ENCODE results near the gene ZNF827. TPM values are rescaled to one million over a fixed set of nuclear protein-coding genes. Genes with fewer than 3 reads are reported as not detected.

ZNF827 gene
- total RNA-seq, 1 donor from 2014 or later = 14.1 TPM

DNA sequence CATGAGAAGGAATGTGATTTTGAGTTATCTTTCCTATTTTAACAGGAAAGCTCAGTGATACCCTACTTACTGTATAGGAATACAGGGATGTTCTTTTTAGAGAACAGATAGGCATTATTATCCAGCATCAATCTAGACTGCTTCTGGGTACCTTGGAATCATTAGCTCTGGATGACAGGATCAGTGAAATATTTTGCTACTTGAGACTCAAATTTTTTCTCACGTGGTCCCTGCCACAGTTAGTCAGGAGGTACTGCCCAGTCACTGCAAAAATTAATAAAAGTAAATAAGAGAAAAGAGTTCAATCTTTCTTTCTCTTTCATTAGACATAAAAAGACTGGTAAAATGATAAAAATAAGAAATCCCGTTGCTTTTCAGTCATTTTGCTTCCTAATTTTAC lies 5.5 kb downstream of the ZNF827 start:
- TF ChIP-seq, protein P1, sequence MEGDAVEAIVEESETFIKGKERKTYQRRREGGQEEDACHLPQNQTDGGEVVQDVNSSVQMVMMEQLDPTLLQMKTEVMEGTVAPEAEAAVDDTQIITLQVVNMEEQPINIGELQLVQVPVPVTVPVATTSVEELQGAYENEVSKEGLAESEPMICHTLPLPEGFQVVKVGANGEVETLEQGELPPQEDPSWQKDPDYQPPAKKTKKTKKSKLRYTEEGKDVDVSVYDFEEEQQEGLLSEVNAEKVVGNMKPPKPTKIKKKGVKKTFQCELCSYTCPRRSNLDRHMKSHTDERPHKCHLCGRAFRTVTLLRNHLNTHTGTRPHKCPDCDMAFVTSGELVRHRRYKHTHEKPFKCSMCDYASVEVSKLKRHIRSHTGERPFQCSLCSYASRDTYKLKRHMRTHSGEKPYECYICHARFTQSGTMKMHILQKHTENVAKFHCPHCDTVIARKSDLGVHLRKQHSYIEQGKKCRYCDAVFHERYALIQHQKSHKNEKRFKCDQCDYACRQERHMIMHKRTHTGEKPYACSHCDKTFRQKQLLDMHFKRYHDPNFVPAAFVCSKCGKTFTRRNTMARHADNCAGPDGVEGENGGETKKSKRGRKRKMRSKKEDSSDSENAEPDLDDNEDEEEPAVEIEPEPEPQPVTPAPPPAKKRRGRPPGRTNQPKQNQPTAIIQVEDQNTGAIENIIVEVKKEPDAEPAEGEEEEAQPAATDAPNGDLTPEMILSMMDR (conservative IDR thresholded peaks at IDR 0.05; ENCODE audit: low read depth, low read length) = no peak
- DNase-seq (ENCODE audit: low read depth) = no peak
- H3K4me3 ChIP-seq (ENCODE audit: low read depth, low read length) = no peak overlapping the region

DNA sequence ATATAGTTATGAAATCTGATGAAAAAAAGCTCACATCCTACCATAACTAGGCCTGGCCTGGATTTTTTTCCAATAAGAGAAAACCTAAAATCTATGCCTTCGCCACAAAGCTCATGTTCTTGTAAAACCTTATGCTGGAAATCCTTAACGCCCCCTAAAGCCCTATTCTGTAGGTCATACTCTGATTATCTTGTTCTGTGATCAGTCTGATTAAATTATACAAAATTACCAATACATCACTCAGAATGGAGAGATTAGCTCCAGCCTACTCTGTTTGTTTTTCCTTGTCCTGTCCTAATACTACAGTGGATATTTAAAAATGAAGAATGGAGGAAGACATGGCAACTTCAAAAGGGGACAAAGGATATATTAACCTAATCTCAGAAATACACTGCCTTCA lies 7.2 kb downstream of the ZNF827 start:
- no peak for DNase-seq (ENCODE audit: low read depth)
- no peak overlapping the region for H3K4me3 ChIP-seq (ENCODE audit: low read depth, low read length)
- TF ChIP-seq, protein P1 (conservative IDR thresholded peaks at IDR 0.05; ENCODE audit: low read depth, low read length) = no peak

DNA sequence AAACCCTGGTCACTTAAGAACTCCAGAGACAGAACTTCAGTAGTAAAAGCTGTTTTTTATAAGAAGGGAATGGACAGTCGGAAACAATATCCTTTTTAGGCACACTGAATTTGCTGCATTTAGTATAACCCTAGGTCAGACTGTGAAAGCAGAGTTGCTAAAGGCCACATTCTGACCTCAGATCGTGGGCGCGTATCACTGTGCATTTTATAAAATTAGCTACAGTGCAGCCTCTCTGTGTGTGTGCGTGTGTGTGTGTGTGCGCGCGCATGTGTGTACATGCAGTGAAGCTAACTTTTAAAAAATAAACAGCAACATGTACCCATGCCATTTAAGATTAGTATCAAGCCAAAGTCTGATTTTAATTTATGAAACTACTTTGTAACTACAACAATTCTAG lies 8.0 kb downstream of the ZNF827 start:
- no peak for DNase-seq (ENCODE audit: low read depth)
- TF ChIP-seq, protein P1 (conservative IDR thresholded peaks at IDR 0.05; ENCODE audit: low read depth, low read length) = no peak

DNA sequence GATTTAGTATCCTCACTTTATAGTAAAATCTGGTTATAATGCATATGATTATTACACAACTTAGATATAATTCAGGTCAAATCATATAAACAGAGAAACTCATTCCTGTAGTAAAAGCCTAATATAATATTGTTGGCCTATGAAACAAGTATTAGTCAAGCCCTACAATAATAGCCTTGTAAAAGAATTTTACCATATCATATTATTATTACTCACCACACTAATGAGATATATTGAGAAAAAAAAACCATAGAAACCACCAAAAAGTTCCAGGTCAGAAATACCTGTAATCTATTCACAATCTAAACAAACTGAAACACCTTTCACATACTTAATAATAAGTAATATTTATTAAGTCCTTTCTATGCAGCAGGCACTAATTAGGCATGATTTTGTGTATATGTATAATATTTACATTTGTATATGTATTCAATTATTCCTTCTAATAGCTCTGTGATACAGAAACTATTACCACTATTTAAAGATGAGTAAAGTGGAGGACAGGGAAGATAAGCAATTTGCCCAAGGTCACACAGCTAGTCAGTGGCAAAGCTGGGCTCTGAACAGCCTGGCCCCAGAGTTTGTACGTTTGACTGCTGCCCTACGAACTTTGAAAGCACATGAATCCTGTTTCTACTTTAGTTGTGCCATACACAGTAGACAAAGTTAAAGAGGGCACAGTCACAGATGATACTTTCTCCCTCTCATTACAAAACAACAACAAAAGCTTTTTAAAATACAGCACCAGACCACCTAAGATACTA lies 9.0 kb downstream of the ZNF827 start:
- TF ChIP-seq, protein P1 (conservative IDR thresholded peaks at IDR 0.05; ENCODE audit: low read depth, low read length) = no peak
- no peak for DNase-seq (ENCODE audit: low read depth)
- no peak overlapping the region for H3K4me3 ChIP-seq (ENCODE audit: low read depth, low read length)

More for the DNA sequence above, 8.0 kb downstream of the ZNF827 start:
- H3K4me3 ChIP-seq (ENCODE audit: low read depth, low read length) = no peak overlapping the region

DNA sequence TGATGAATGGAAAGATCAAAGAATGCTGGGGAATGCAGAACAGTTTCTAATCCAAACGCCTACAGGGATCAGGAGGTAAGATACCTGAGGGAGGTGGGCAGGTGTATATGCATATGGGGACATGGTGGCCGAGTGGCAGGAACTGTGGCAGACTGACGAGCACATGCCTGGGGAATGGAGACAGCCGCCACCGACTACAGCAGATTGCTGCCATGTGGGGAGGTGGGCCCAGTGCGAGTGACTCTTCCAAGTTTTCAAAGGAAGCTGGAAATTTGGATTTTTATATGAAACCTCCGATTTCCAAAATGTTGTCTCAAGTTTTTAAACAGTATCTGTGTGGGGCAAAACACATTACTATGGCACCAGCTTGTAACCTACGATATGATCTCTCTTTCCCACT lies 9.9 kb downstream of the ZNF827 start:
- H3K4me3 ChIP-seq (ENCODE audit: low read depth, low read length) = no peak overlapping the region
- TF ChIP-seq, protein P1 (conservative IDR thresholded peaks at IDR 0.05; ENCODE audit: low read depth, low read length) = no peak
- no peak for DNase-seq (ENCODE audit: low read depth)

DNA sequence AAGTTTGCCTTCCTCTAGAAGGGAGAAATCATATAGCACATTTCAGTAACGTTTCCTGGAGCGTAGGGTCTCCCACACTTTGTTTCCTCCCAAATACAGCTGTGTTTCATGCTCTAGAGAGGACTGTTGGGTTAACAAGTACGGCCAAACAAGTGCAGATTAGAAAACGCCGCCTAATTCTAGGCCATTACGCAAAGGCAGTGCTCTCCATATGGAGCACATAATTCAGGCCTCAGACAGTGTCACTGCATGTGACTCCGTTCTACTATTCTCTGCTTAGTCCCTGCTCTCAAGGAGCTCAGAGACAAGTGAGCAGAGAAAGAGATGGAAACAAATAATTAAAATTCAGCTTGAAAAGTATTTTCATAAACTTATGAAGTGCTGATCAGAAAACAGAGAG lies 11.6 kb downstream of the ZNF827 start:
- TF ChIP-seq, protein P1 (conservative IDR thresholded peaks at IDR 0.05; ENCODE audit: low read depth, low read length) = no peak
- no peak for DNase-seq (ENCODE audit: low read depth)
- no peak overlapping the region for H3K4me3 ChIP-seq (ENCODE audit: low read depth, low read length)

DNA sequence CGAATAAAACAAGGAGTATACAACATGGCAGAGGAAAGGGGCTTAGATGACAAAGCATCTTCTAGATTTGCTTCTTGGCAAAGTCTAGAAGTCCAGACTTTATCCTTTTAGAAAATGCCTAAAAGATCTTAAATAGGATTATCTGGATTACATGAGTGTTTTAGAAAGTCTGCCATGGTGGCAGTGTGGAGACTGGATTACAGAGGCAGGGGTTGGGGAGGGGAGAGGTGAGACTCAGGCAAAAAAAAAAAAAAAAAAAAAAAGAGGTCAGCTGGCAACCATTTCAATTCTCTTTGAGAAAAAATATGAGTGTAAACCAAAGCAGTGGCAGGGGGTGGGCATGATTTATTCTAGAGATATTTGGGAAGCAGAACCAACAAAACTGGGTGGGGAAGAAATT lies 17.4 kb downstream of the ZNF827 start:
- DNase-seq (ENCODE audit: low read depth) = no peak
- TF ChIP-seq, protein P1 (conservative IDR thresholded peaks at IDR 0.05; ENCODE audit: low read depth, low read length) = no peak
- H3K4me3 ChIP-seq (ENCODE audit: low read depth, low read length) = no peak overlapping the region

All from epithelial cell of proximal tubule (primary cell).